Lower leg skin (tissue), 4 donors: ENCODE results near the gene PTGER1. TPM values are rescaled to one million over a fixed set of nuclear protein-coding genes. Genes with fewer than 3 reads are reported as not detected.
"Not testable (repeated sequence)": the region's sequence is repeated elsewhere in the genome, so short reads cannot be mapped to it uniquely, and the experiment has no call there.

Experiments used
- DNase-seq, 2 donors: peaks; one replicate each; pipeline ENCODE4 v3.0.0-alpha.2; 2019; ENCODE audit warnings: low spot score in 2 of 2
- H3K4me3 ChIP-seq: fragments of 200-600 bp; sonication (generic); 2 replicates; pipeline ENCODE4 v1.5.1; 2017; ENCODE audit warnings: mild to moderate bottlenecking, low read depth; ENCODE audit not compliant: poor library complexity, severe bottlenecking
- POLR2A ChIP-seq, 2 donors: fragments of 450-650 bp; IDR thresholded peaks; one replicate each; pipeline ENCODE4 v1.6.1; 2016 to 2017; ENCODE audit warnings: antibody characterized with exemption in 2 of 2, mild to moderate bottlenecking in 1 of 2, moderate library complexity in 1 of 2
- WGBS, 2 donors: methylation state at CpG; one replicate each; pipeline ENCODE4 v1.1.5; 2018; 5-methylcytosine and 5-hydroxymethylcytosine counted together
- intact Hi-C: fragments of 100-400 bp; cut with DNase I; formaldehyde crosslinking; loops from one replicate; pipeline ENCODE4 v1.15.0; 2023; ENCODE audit warnings: low total_unique reads
- total RNA-seq, 4 donors: library from RNA; depleted of rRNA; stranded (reverse); fragments of >200 nt; gene quantifications; one replicate each; pipeline ENCODE4 v1.1.0, GENCODE V29; 2016
- TF ChIP-seq, protein P1 (sequence below), 3 donors: fragments of 450-650 bp; IDR thresholded peaks; one replicate each; pipeline ENCODE4 v1.5.1; 2016; ENCODE audit warnings: antibody characterized with exemption in 3 of 3, mild to moderate bottlenecking in 3 of 3, moderate library complexity in 2 of 3

Gene PTGER1
- total RNA-seq, 4 donors from 2014 or later = 0.62 TPM; not detected in 3

- intact Hi-C loops = no loop called here
- no peak overlapping the region for H3K4me3 ChIP-seq
- no peak for DNase-seq
- no peak for TF ChIP-seq POLR2A (IDR thresholded peaks at IDR 0.05)
- TF ChIP-seq, protein P1, sequence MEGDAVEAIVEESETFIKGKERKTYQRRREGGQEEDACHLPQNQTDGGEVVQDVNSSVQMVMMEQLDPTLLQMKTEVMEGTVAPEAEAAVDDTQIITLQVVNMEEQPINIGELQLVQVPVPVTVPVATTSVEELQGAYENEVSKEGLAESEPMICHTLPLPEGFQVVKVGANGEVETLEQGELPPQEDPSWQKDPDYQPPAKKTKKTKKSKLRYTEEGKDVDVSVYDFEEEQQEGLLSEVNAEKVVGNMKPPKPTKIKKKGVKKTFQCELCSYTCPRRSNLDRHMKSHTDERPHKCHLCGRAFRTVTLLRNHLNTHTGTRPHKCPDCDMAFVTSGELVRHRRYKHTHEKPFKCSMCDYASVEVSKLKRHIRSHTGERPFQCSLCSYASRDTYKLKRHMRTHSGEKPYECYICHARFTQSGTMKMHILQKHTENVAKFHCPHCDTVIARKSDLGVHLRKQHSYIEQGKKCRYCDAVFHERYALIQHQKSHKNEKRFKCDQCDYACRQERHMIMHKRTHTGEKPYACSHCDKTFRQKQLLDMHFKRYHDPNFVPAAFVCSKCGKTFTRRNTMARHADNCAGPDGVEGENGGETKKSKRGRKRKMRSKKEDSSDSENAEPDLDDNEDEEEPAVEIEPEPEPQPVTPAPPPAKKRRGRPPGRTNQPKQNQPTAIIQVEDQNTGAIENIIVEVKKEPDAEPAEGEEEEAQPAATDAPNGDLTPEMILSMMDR (IDR thresholded peaks at IDR 0.05) = no peak
- 87 to 92% methylated on average over 9 to 12 of the region's 12 CpGs for WGBS, 2 donors
Observed at GRCh38 chr19:14467391-14467790, 7.8 kb downstream of the PTGER1 start.

DNA sequence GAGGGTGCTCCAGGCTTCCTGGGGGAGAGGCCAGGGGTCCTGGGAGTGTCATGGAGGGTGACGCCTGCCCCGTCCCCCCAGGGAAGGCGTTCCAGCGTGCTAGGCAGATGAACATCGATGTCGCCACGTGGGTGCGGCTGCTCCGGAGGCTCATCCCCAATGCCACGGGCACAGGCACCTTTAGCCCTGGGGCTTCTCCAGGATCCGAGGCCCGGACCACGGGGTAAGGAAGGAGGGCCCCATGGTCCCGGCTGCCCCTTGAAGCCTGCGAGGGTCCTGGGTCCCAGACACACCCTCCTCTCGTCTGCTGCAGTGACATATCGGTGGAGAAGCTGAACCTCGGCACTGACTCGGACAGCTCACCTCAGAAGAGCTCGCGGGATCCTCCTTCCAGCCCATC is 11.4 kb downstream of the PTGER1 start:
- WGBS, 2 donors = 71 to 88% methylated on average over 17 to 21 of the region's 21 CpGs
- H3K4me3 ChIP-seq = no peak overlapping the region
- DNase-seq = no peak
- intact Hi-C loops = no loop called here
- TF ChIP-seq, protein P1 (IDR thresholded peaks at IDR 0.05) = no peak
- TF ChIP-seq POLR2A (IDR thresholded peaks at IDR 0.05) = no peak

GRCh38 chr19:14462401-14462800 is 12.8 kb downstream of the PTGER1 start:
- WGBS, 2 donors = 94% methylated on average over 7 of the region's 7 CpGs
- DNase-seq, intact Hi-C loops, H3K4me3 ChIP-seq: not testable (repeated sequence)

GRCh38 chr19:14460935-14461334 is 14.2 kb downstream of the PTGER1 start:
- 91 to 97% methylated on average over 2 of the region's 2 CpGs for WGBS, 2 donors
- intact Hi-C loops = no loop called here

GRCh38 chr19:14459703-14460102 is 15.5 kb downstream of the PTGER1 start:
- no peak overlapping the region for H3K4me3 ChIP-seq
- TF ChIP-seq, protein P1 (IDR thresholded peaks at IDR 0.05) = no peak
- TF ChIP-seq POLR2A (IDR thresholded peaks at IDR 0.05) = no peak
- intact Hi-C loops = no loop called here
- DNase-seq = no peak
- 78 to 86% methylated on average over 5 of the region's 5 CpGs for WGBS, 2 donors

More at GRCh38 chr19:14460935-14461334, 14.2 kb downstream of the PTGER1 start:
- DNase-seq = no peak
- no peak overlapping the region for H3K4me3 ChIP-seq
- TF ChIP-seq, protein P1 (IDR thresholded peaks at IDR 0.05) = no peak
- TF ChIP-seq POLR2A (IDR thresholded peaks at IDR 0.05) = no peak

DNA sequence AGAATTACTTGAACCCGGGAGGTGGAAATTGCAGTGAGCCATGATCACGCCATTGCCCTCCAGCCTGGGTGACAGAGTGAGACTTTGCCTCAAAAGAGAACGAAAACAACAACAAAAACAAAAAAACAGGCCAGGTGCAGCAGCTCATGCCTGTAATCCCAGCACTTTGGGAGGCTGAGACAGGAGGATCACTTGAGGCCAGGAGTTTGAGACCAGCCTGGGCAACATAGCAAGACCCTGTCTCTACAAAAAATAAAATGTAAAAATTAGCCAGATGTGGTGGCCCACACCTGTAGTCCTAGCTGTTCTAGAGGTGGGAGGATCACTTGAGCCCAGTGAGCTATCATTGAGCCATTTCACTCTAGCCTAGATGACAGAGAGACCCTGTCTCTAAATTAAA is 22.9 kb downstream of the PTGER1 start:
- H3K4me3 ChIP-seq, DNase-seq, intact Hi-C loops: not testable (repeated sequence)
- WGBS, 2 donors = 95 to 96% methylated on average over 3 of the region's 3 CpGs

- TF ChIP-seq POLR2A (IDR thresholded peaks at IDR 0.05) = no peak
- TF ChIP-seq, protein P1 (IDR thresholded peaks at IDR 0.05) = no peak
- 99% methylated on average over 15 to 19 of the region's 19 CpGs for WGBS, 2 donors
- no peak overlapping the region for H3K4me3 ChIP-seq
- intact Hi-C loops = no loop called here
- DNase-seq = no peak
Observed at GRCh38 chr19:14450876-14451275, 24.3 kb downstream of the PTGER1 start.
